ENCODE measurements around the gene EXPH5. TPM values are rescaled to one million over a fixed set of nuclear protein-coding genes. Genes with fewer than 3 reads are reported as not detected.
"Not testable (repeated sequence)": the region's sequence is repeated elsewhere in the genome, so short reads cannot be mapped to it uniquely, and the experiment has no call there.

The EXPH5 gene
- total RNA-seq, 1 donor from 2014 or later: 12.8 TPM

DNA sequence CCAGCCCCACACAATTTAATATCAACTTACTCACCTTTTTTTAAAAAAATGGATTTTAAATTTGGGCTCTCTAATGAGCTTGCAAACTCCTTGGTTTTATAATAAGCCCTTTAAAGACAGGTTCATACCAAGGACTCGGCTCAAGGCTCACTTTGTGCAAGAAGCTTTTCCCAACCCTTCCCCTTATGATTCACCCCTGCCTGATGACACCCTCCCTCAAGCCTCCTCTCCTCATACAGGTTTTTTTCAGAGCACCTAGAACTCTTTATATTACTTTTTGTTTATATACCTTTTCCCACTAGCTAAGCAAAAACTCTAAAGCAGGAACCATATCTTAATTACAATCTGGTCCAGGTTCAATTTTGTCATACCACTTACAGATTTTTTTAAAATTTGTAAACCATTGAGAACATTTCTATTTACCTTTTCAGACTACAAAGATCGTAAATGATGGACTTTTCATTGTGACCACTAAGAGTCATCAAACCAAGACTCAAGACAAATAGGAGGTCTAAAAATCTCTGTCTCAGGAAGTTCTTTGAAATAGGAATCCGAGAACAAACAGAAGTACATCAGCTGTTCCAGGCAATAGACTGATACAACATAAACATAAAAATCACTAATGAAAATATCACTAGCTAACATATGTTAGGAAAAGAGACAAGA, 13.1 kb upstream of the EXPH5 start:
- DNase-seq (ENCODE audit: low spot score) (no peak), ATAC-seq (no peak)

DNA sequence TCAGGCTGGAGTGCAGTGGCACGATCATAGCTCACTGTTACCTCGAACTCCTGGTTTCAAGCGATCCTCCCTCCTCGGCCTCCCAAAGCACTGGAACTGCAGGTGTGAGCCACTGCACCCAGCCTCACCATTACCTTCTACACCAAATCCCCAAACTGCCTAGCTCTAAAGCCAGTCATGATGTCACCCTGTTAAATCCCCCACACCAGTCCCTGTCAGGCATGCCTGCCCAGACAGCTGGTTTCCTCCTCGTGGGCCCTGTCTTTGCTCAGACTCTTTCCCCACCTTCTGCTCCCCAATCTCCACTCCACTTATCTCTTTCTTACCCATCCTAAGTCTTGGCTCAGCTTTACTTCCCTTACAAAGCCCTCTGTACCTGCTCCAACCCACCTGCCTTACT, 12.5 kb upstream of the EXPH5 start:
- ATAC-seq (no peak), DNase-seq (ENCODE audit: low spot score) (no peak)

DNA sequence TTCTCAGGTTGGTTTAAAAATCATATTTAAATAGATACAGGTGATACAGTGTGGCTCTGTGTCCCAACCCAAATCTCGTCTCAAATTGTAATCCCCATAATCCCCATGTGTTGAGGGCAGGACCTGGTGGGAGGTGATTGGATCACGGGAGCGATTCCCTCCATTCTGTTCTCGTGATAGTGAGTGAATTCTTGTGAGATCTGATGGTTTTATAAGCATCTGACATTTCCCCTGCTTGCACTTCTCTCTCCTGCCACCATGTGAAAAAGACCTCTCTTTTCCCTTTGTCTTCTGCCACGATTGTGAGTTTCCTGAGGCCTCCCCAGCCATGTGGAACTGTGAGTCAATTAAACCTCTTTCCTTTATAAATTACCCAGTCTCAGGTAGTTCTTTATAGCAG, 9.2 kb upstream of the EXPH5 start:
- ATAC-seq; DNase-seq (ENCODE audit: low spot score): not testable (repeated sequence)

DNA sequence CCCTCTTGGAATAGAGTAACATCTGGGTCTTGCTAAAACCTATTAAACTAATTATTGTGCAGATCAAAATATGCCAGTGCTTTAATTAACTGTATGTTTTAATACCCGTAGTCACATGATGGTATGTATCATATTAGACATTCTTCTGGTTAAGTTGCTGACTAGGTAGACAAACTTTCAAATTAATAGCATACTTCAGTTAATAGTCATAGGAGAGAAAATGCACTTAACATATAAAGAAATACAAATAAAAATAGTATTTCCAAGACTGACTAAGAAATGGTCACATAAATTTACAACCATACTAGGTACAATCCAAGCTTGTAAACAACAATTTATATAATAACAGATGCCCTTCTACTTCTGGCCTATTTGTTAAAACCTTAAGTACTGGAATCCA, 7.6 kb upstream of the EXPH5 start:
- ATAC-seq (no peak), DNase-seq (ENCODE audit: low spot score) (no peak)

DNA sequence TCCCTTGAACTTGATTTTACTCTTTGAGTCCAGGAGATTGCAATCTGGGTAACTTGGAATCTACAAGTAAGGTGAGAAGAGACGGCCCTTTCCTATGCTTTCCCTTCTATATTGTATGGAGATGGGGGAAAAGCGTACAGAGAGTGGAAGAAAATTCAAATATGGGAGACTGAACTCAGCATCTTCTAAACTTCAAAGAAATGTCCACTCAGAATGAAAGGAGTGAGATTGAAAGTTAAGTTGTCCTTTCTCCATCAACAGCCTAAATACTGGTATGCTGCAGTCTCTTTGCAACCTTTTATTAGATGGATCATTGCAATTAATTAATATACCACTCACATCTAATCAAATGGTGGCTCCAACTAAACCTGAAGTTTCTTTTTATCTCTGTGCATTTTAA, 6.4 kb upstream of the EXPH5 start:
- no peak for ATAC-seq

DNA sequence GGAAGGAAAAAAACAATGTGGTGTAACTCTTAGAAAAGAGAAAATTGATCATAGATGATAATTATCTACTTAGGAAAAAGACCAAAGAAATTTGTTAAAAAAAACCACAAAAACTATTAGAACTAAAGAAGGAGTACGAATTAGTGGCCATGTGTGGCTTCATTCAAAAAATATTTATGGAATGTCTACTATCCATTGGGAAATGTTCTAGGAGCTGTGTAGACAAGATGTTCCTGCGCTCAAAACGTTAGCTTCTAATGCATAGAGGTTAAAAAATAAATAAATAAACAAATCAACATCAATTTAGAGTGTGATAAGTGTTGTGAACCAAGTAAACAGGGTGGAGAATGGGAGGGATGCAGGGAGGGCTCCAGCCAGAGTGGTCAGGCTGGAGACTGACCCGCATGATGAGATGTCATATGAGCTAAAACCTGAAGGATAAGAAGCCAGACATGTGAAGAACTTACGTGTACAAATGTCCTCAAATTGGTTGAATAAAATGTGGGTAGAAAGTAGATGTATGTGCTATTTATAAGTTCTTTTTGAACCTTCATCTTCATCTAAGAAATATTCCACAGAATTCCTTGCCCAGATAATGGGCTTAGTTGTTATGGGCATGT, 4.3 kb upstream of the EXPH5 start:
- no peak for ATAC-seq
- DNase-seq (ENCODE audit: low spot score): no peak

More for the DNA sequence above, 6.4 kb upstream of the EXPH5 start:
- no peak for DNase-seq (ENCODE audit: low spot score)

DNA sequence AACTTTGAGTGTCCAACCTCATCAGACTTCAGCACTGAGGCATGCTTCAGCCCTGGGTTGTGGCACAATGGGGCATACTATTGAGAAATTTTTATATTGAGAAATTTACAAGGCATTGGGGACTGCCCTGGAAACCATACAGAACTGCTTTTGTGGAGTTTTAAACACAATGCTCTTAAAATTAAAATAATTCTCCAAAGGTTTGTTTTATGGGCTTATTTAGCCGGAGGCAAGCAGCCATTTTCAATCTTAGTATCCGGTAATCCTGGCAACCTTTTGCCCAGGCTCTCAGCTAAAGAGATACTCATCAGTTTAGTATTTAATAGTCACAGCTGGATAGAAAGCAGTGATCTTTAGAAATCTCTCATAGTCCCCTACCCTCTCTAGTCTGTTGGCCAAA, 3.1 kb upstream of the EXPH5 start:
- ATAC-seq: no peak
- no peak for DNase-seq (ENCODE audit: low spot score)

DNA sequence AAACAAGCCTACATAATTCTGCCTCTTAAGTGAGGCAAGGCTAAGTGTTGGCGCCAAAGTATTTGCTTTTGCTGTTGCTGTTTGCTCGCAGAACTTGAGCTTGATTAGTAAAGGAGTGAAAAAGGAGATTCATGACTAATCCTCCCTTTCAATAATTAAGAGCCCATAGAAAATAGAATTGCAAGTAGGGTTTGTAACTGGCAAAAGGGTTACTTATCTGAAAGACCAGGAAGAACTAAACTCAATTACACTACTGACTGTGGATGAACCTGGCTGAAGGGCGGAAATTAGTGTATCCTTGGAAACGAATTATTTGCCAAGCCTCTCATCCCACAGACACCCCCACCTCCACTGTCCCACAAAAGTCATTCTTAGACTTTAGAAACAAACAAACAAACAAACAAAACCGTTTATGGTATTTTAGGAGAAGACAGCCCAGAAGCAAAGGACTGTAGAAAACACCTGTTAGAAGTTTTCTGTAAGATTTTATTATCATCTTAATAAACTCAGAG, 411 bp upstream of the EXPH5 start:
- ATAC-seq: peak; percentile 3
- DNase-seq (ENCODE audit: low spot score): no peak

DNA sequence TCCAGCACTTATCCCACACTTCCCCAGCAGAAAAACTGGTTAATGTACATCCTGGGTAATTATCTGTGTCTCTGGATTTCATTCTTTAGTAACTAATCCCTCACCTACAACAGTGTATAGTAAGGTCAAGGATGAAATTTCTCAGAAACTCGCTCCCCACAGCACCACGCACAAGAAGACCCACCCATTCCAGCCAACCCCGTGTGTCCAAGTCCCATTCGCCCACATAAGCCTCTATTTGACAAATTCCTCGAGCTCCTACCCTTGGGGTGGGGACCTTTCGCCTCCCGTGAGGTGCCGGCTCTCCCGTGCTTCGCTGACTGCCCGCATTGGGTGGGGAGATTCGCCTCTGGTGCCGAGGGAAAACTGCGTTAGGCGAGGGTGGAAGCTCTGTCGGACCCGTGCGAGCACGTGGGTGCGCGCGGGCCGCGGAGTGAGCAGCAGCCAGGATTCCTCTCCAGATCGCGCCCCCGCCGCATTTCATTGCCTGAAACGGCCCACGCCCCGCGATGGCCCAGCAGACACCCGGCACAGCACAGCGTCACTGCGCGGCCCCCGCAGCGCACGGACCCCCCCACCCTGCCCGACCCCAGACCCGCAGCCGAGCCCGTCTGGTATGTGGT, 866 bp downstream of the EXPH5 start:
- peak; percentile 37 for ATAC-seq
- peak; percentile 50 for DNase-seq (ENCODE audit: low spot score)

DNA sequence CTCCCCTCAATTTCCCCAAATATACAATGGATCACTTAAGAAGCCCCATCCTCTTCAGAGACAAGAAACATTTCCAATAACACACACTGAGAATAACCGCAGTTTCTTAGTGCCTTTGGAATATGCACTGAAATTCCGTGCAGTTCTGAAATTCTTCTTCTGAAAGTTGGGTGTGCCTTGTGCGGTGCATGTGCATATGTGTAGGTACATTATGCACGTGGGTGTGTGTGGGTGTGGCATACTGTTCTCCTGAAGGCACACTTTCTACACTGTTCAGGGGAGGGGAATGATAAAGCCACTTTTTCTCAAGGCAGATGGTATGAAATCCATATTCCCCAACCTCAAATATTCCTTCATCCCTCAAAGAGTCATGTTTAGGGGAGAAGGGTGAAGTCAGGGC, 1.7 kb downstream of the EXPH5 start:
- DNase-seq (ENCODE audit: low spot score) (no peak), ATAC-seq (no peak)

DNA sequence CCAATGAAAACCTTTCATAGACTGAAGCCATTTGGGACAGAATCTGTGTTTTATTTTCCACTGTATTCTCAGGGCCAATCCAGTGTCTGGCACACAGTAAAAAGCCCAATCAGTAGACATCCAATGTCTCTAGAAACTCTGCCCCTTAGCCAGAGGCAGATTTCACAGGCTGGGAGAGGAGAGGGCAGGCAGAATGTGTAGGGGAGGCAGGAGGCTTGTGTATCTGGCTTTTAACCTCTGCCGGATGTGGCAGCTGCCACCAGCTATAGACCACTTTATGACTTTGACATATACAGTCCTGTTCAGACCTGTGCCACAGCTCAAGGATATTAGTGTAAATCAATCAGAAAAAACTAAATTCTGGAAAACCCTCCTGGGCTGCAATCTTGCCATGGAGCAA, 4.4 kb downstream of the EXPH5 start:
- ATAC-seq: no peak
- no peak for DNase-seq (ENCODE audit: low spot score)

DNA sequence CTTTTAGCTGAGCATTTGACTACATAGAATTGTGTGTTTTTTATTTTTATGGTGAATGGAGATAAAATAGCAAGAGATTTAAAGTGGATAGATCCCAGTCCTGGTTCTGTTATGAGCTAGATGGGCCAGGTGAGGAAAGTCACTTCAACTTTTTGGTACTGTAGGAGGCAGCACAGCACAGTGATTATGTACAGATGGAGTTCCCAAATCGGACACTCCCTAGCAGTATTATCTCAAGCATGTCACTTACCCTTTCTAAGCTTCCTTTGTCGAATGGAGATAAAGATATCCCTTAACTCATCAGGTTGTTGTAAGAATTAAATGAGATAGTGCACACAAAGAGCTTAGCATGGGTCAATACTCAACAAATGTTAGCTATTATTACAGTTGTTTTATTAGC, 5.3 kb downstream of the EXPH5 start:
- peak; percentile 30 for ATAC-seq
- DNase-seq (ENCODE audit: low spot score): no peak

DNA sequence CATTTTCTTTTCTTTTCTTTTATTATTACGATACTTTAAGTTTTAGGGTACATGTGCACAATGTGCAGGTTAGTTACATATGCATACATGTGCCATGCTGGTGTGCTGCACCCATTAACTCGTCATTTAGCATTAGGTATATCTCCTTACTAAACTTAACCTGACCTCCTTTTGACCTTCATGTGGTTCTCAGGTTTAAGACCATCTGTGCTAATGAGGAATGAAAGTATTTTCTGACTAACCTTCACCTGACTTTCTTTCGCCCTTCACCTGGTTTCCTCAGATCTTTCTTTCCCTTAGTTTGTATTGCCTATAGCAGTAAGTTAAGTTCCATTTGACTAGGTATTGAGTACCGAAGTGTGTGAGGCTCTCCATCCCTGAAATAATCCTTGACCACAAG, 6.5 kb downstream of the EXPH5 start:
- ATAC-seq (no peak), DNase-seq (ENCODE audit: low spot score) (no peak)

DNA sequence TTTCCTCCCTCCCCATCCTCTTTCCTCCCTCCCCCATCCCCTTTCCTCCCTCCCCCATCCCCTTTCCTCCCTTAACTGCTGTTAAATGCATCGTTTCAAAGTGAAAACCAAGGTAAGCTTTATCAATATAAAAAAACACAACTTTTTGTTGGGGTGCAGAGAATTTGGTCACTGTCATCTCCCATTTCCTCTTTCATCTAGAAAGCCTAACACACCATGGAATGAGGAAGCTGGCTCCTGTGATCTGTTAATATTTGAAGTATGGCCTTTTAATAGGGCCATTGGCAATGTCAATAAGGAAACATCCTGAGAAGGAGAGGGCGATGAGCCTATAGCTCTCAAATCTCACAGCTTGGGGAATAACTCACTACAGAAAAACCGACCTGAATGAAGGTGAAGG, 7.0 kb downstream of the EXPH5 start:
- DNase-seq (ENCODE audit: low spot score) (no peak), ATAC-seq (no peak)

DNA sequence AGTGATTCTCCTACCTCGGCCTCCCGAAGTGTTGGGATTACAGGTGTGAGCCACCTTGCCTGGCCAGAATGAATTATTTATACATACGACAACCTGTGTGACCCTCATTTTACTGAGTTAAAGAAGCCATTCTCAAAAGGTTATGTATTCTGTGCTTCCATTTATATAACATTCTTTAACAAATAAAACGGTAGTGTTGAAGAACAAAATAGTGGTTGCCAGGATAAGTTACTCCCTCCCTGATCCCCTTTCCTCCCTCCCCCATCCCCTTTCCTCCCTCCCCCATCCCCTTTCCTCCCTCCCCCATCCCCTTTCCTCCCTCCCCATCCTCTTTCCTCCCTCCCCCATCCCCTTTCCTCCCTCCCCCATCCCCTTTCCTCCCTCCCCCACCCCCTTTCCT, 7.4 kb downstream of the EXPH5 start:
- not testable (repeated sequence) for DNase-seq (ENCODE audit: low spot score); ATAC-seq

DNA sequence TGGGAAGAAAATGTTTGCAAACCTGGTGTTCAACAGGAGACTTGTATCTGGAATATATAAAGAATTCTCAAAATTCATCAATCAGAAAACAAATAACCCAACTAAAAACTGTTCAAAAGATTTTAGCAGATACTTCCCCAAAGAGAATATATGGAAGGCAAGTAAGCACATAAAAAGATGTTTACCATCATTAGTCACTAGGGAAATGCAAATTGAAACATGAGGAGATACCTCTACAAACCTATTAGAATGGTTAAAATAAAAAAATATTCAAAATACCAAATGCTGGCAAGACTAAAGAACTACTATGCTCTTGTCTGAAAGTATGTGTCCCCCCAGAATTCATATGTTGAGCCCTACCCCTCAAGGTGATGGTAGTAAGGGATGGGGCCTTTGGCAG, 8.6 kb downstream of the EXPH5 start:
- no peak for DNase-seq (ENCODE audit: low spot score)
- no peak for ATAC-seq

DNA sequence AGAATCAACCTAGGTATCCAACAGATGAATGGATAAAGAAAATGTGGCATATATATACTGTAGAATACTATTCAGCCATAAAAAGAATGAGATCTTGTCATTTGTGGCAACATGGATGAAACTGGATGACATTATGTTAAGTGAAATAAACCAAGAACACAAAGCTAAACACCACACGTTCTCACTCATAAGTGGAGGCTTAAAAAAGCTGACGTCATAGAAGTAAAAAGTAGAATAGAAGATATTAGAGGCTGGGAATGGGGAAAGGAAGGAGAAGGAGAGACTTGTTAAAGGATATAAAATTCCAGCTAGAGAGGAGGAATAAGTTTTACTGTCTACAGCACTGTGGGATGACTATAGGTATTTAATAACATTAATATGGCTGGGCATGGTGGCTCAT, 12.9 kb downstream of the EXPH5 start:
- DNase-seq (ENCODE audit: low spot score) (no peak), ATAC-seq (no peak)

DNA sequence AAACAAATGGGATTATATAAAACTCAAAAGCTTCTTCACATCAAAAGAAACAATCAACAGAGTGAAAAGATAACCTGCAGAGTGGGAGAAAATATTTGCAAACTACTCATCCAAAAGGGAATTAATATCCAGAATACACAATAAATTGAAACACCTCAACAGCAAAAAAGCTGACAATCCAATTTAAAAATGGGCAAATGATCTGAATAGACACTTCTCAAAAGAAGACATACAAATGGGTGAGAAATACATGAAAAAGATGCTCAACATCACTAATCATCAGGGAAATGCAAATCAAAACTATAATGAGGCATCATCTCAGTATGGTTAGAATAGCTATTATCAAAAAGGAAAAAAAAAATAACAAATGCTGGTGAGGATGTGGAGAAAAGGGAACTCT, 13.5 kb downstream of the EXPH5 start:
- no peak for ATAC-seq
- no peak for DNase-seq (ENCODE audit: low spot score)

DNA sequence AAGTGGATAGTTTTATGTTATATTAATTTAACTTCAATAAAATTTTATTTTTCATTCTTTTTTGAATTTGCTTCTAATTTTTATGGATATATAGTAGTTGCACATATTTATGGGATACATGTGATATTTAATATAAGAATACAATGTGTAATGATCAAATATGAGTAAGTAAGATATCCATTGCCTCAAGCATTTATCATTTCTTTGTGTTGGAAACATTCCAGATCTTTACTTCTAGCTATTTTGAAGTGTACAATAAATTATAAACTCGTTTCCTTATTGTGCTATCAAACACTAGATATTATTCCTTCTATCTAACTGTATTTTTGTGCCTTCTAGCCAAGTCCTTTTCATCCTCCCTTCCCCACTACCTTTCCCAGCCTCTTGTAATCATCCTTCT, 17.0 kb downstream of the EXPH5 start:
- ATAC-seq (no peak), DNase-seq (ENCODE audit: low spot score) (no peak)

DNA sequence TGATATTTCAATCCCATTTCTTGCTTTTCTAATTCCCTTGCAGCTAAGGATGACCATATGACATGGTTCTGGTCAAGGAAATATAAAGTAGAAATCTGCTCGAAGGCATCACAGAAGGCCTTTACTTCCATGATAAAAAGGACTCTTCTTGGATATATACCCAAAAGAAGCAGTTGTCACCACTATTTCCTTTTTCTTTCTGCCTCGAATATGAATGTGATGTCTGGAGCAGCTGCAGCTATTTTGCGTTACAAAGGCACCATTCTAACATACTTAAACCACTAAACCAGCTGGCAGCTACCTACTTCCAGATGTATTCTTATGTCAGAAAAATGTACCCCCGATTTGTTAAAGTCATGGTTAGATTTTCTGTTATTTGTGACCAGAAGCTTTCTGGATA, 18.9 kb downstream of the EXPH5 start:
- ATAC-seq (no peak), DNase-seq (ENCODE audit: low spot score) (no peak)

DNA sequence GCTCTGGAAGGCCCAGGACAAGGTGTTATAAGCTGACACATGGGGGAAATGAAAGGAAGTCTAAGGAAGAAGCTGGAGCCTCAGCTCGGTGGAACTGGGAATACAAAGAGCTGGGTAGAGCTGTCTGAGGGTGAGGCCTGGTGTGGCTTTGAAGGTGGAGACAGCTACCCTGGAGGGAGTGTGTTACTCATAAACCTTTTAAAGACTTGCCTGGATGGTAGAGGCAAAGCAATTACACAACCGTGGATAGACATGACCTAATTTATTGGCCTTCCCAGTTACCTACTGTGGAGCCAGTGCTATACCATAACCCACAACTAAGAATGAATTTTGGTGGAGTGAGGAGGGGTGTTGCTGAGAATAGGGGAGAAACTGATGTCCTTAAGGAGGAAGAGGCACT, 22.6 kb downstream of the EXPH5 start:
- DNase-seq (ENCODE audit: low spot score) (no peak), ATAC-seq (peak; percentile 24)

DNA sequence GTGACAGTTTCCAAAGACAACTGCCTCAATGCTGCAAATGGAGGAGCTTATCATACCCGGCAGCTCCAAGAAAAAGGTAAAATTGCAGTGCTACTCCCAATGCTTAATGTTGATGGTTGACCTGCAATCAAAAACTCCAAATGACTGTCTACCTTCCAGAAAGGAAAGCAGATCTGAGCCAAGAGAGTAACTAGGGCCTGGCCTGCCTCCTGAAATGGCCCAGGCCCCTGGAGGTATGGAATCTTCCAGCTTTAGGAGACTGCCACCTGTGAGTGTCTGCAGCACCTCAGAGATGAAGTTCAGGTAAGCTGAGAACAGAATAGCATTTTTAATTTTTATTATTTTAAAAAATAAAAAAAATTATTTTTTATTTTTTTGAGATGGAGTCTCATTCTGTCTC, 23.7 kb downstream of the EXPH5 start:
- ATAC-seq (no peak), DNase-seq (ENCODE audit: low spot score) (no peak)
